CD4-positive, CD25-positive, alpha-beta regulatory T cell (primary cell): ENCODE results near the gene FBXL14. TPM values are rescaled to one million over a fixed set of nuclear protein-coding genes. Genes with fewer than 3 reads are reported as not detected.

Experiments
- ATAC-seq, 2 donors: fragments of 150-1000 bp; cut with Tn5 transposase; one replicate each; pipeline ENCODE4 v1.10.0; 2021; ENCODE audit warnings: low read depth in 2 of 2, moderate number of reproducible peaks in 2 of 2, moderate library complexity in 1 of 2
- DNase-seq, 3 donors: peaks; one replicate each; pipeline versions ENCODE4 v3.0.0 to v3.0.0-alpha.2; 2012 to 2022; ENCODE audit warnings: mixed read lengths in 1 of 3
- H3K27ac ChIP-seq: one replicate; pipeline ENCODE4 v1.7.0; 2013; ENCODE audit warnings: mild to moderate bottlenecking, low read length; ENCODE audit not compliant: insufficient read depth, poor library complexity, severe bottlenecking
- H3K27me3 ChIP-seq: one replicate; pipeline ENCODE4 v1.7.0; 2013; ENCODE audit warnings: low read length; ENCODE audit not compliant: control insufficient read depth, insufficient read depth
- H3K36me3 ChIP-seq: one replicate; pipeline ENCODE4 v1.7.0; 2013; ENCODE audit warnings: mild to moderate bottlenecking, low read length, moderate library complexity; ENCODE audit not compliant: control insufficient read depth, insufficient read depth
- H3K4me1 ChIP-seq: 2 replicates; pipeline ENCODE4 v1.7.0; 2013; ENCODE audit warnings: mild to moderate bottlenecking, low read length; ENCODE audit not compliant: insufficient read depth, control insufficient read depth, poor library complexity, severe bottlenecking
- H3K4me3 ChIP-seq: one replicate; pipeline ENCODE4 v1.7.0; 2013; ENCODE audit warnings: low read depth, mild to moderate bottlenecking, low read length, moderate library complexity
- H3K9me3 ChIP-seq, 2 experiments: 1 replicate in 1 of 2; 2 replicates in 1 of 2; pipeline ENCODE4 v1.7.0; 2013; ENCODE audit warnings: low read length in 2 of 2, mild to moderate bottlenecking in 1 of 2, moderate library complexity in 1 of 2; ENCODE audit not compliant: control insufficient read depth in 2 of 2
- H3K27ac Mint-ChIP-seq, 3 donors: one replicate each; pipeline ENCODE4 v1.8.0; 2020 to 2022; ENCODE audit warnings: mild to moderate bottlenecking in 3 of 3, mixed read lengths in 3 of 3, moderate library complexity in 2 of 3
- H3K27me3 Mint-ChIP-seq: one replicate; pipeline ENCODE4 v1.8.0; 2022; ENCODE audit warnings: mild to moderate bottlenecking, mixed read lengths
- H3K36me3 Mint-ChIP-seq: one replicate; pipeline ENCODE4 v1.8.0; 2020; ENCODE audit warnings: mixed read lengths
- H3K4me1 Mint-ChIP-seq, 4 donors: one replicate each; pipeline ENCODE4 v1.8.0; 2020 to 2022; ENCODE audit warnings: mixed read lengths in 4 of 4, mild to moderate bottlenecking in 1 of 4
- H3K4me3 Mint-ChIP-seq, 4 donors: one replicate each; pipeline ENCODE4 v1.8.0; 2020 to 2022; ENCODE audit warnings: mild to moderate bottlenecking in 4 of 4, mixed read lengths in 4 of 4, moderate library complexity in 3 of 4
- H3K9me3 Mint-ChIP-seq, 7 donors: one replicate each; pipeline ENCODE4 v1.8.0; 2020 to 2022; ENCODE audit warnings: mixed read lengths in 7 of 7, mild to moderate bottlenecking in 3 of 7, moderate library complexity in 2 of 7
- polyA plus RNA-seq, 4 donors: library from polyadenylated mRNA; unstranded; fragments of 300-500 nt; fragmentation: Illumina TruSeq; gene quantifications; one replicate each; pipeline ENCODE4 v1.2.3, GENCODE V29; 2021
- total RNA-seq: library from RNA; stranded (reverse); gene quantifications from one replicate; pipeline ENCODE4 v1.2.3, GENCODE V29; 2022

FBXL14 gene
- total and polyA plus RNA-seq, 5 donors from 2014 or later = 18.5 to 26.0 (median 23.8) TPM

GRCh38 chr12:1517734-1518525 is 76.5 kb downstream of the FBXL14 start:
- Histone ChIP-seq H3K27me3 (peaks cover 5% of the 10 kb centered on the region), H3K9me3 (no peaks in the 10 kb centered on the region), H3K27ac (no peak overlapping the region), H3K4me3 (no peak overlapping the region), H3K36me3 (no peaks in the 10 kb centered on the region), H3K4me1 (no peaks in the 10 kb centered on the region)
- Mint-ChIP-seq H3K4me1 (no peaks in the 10 kb centered on the region), H3K27ac (peak overlapping the region in 1 of 3 donors; percentile 36), H3K36me3 (peaks cover 3% of the 10 kb centered on the region), H3K9me3 (peaks cover 0 to 6% (median 1%) of the 10 kb centered on the region in 7 donors), H3K27me3 (peaks cover 37% of the 10 kb centered on the region), H3K4me3 (no peak overlapping the region)
- ATAC-seq (no peak), DNase-seq (no peak)

- peaks cover 0 to 6% (median 2%) of the 10 kb centered on the region in 4 donors for H3K4me1 Mint-ChIP-seq
- Histone ChIP-seq H3K27me3 (peaks cover 5% of the 10 kb centered on the region), H3K36me3 (no peaks in the 10 kb centered on the region), H3K9me3 (no peaks in the 10 kb centered on the region), H3K27ac (no peak overlapping the region), H3K4me3 (no peak overlapping the region), H3K4me1 (no peaks in the 10 kb centered on the region)
- no peak overlapping the region for H3K4me3 Mint-ChIP-seq
- ATAC-seq (no peak), DNase-seq (no peak)
- peaks cover 0 to 6% (median 0%) of the 10 kb centered on the region in 7 donors for H3K9me3 Mint-ChIP-seq
- peaks cover 3% of the 10 kb centered on the region for H3K36me3 Mint-ChIP-seq
- peaks cover 46% of the 10 kb centered on the region for H3K27me3 Mint-ChIP-seq
- H3K27ac Mint-ChIP-seq = no peak overlapping the region
Measured at GRCh38 chr12:1517007-1517406, 77.4 kb downstream of the FBXL14 start.

Other genes with a start within 250 kb of the FBXL14 start
- gene WNT5B, start 34.6 kb upstream of the FBXL14 start, total RNA-seq = not detected
- not detected for gene WNT5B, start 34.6 kb upstream of the FBXL14 start, polyA plus RNA-seq
- gene ADIPOR2, start 96.5 kb upstream of the FBXL14 start, total RNA-seq = 26.3 TPM
- 1 to 10 TPM; 1.8 to 3.3 (median 2.5) TPM for gene ADIPOR2, start 96.5 kb upstream of the FBXL14 start, polyA plus RNA-seq
- not detected for gene LRTM2, start 226.0 kb upstream of the FBXL14 start, total RNA-seq
- gene LRTM2, start 226.0 kb upstream of the FBXL14 start, polyA plus RNA-seq = not detected